Stromal cell of bone marrow (primary cell): ENCODE results near the gene SHC3.

Experiments used
- DNase-seq: peaks from one replicate; pipeline ENCODE4 v3.0.0-alpha.2; 2012; ENCODE audit warnings: low read depth

SHC3 gene

DNA sequence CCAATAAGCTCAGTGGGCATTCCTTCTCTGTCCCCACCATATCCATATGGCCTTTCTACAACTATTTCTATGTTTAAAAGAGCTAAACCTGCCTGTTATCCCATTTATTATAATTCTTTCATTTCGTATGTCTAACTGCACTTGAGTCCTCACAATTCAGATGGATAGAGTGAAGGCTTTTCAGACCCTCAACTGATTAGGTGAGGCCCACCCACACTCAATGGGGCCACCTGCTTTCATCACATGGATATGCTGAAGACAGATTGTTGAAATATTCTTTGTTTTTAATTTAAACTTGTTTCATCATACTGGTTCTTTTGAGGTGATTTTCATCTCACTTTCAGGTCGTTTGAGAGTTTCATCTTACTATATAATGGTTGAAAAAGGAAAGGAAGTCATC is 193.0 kb downstream of the SHC3 start:
- DNase-seq = no peak

DNA sequence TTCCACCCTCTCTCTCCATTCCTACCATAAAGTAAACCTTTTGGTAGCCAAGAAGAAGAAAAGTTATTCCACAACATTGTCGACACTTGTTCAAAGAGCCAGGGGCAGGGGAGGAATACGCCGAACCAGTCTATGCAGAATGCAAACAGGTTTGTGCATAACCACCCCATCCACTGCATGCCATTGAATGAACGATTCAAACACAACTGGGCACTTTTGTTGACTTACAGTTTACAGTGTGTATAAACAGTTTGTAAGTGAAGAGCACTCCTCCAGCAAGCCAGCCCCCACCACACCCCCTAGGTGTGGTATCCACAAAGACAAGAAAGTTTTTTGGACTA is 194.1 kb downstream of the SHC3 start:
- no peak for DNase-seq

DNA sequence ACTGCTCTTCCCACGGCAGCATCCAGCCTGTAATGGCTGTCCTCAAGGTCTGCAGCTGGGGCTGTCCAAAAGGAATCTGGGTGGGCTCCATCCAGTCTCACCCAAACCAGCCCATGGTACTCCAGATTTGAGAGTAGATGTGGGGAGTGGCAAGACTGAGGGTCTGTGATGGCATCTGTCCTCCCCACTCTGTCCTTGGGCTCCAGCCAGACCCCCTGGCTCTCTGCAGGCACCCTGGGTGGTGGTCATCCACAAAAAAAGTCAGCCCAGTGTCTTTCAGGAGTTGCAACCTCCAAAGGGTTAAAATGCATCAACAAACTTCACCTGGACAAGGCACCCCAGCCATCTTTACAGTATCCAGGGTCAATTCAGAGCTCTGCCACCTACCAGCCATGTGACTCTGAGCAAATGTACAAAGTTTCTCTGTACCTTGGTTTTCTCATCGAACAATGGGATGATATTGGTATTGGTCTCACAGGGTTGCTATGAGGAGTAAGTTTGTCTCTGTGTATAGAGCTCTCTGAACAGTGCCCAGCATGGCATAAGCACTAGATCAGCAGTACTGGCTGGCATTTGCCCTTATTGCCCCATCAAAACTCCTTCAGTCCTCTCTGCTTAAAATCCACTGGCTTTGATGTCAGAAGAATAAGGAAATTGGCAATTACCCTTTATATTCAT is 194.6 kb downstream of the SHC3 start:
- no peak for DNase-seq

DNA sequence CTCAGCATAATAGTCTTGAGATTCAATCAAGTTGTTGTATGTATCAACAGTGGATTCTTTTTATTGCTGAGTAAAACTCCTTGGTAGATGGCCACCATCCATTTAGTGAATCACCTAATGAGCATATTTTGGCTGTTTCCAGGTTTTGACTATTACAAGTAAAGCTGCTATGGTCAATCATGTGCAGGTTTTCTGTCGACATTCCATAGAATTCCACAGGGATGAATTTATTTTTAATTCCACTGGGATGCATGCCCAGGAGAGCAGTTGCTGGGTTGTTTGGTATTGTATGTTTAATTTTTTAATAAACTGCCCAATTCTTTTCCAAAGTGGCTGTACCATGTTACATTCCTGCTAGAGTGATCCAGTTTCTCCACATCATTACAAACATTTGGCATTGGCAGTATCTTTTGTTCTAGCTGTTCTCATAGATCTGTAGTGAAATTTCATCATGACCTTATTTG is 197.8 kb downstream of the SHC3 start:
- peak; percentile 79 for DNase-seq

DNA sequence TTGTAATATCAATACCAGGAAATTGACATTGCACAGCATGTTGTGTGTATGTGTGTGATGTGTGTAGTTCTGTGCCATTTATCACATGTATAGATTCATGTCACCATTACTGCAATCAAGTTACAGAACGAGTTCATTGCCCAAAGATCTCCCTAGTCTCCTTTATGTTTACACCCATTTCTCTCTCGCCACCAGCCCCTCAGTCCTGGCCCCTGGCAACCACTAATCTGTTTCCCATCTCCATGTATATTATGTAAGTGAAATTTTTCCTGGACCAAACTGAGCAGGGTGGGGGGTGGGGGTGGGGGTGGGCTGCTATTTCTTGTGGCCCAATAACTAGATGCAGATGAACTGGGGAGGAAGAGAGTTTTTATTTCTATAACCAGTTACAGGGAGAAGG is 198.8 kb downstream of the SHC3 start:
- DNase-seq = no peak

GRCh38 chr9:88979021-88979420 is 199.6 kb downstream of the SHC3 start:
- no peak for DNase-seq

DNA sequence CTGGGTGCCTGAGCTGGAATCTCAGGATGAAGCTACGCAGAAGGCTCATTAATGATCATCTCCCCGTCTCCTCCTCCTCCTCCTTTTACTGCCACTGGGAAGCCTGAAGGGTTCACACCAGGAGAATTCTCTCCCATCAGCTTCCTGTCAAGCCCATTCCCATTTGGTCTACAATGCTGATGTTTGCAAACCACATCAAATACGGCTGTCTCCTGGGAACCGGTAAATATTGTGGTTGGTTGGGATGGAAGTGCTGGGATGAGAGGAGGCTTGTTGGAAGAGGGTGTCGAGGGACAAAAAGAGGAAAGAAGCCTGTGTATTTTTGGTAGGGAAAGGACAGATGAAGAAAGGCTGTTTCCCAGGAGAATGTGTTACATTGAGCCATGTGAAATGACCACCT is 200.6 kb downstream of the SHC3 start:
- no peak for DNase-seq

GRCh38 chr9:88976890-88977257 is 201.7 kb downstream of the SHC3 start:
- no peak for DNase-seq

DNA sequence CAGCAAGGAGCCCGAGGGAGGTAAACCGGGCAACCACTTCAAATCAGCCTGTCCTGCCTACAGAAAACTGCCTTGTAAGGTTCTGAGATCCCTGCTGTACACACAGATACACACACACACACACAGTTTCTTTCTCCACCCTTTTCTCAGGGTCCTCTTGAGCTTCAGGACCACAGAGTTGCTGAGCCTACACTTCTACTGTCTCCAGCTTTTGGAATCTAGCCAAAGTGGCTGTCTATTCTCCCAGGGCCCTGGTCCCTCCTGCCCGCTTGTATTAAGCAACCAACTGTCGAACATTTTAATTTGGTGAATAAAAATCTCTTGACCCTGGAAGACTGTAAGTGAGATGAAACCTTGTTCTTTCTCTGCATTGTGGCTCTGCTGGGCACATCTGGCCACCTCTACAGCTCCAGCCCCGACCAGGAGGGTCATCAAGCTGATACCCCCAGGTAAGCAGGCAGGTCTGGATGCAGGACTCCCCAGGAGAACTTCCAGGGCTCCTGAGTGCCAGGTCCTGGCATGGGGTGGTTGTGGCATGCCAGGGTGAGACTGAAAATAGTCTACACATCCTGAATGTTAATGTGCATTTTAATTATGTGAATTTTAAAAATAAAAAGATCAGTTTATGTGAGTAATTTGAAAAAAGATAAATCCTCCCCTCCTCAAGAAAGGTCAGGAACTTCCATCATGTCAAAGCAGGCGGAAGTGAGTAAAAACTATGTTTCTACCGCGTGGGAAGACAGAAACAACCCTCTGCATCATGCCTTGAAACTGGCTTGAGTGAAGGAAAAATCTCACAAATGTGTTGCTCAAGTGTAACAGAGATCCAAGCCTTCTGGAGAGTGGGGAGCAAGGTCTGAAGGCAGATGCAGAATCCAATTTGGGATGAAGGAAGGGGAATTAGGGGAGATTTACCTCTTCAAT is 202.4 kb downstream of the SHC3 start:
- no peak for DNase-seq

DNA sequence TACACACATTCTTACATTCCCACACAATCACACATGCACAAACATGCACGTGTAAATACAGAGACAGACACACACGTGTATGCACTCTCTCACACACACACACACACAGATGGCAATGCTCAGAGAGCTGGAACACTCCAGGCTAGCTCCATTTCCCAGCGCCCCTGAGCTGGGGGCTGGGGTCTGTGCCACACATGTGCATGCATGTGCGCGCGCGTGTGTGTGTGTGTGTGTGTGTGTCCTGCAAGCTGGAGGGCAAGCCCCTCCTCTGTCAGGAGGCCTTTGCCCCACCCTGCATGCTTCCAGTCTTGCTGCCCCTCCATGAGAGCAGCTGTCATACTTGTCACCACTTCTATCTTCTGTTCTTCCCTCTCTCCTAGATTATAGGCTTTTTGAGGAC is 204.0 kb downstream of the SHC3 start:
- no peak for DNase-seq

- no peak for DNase-seq
Measured at GRCh38 chr9:88973281-88974045, 205.2 kb downstream of the SHC3 start.

- DNase-seq = no peak
Measured at GRCh38 chr9:88972401-88972800, 206.2 kb downstream of the SHC3 start.

- DNase-seq = no peak
Measured at GRCh38 chr9:88971131-88971960, 207.3 kb downstream of the SHC3 start.

DNA sequence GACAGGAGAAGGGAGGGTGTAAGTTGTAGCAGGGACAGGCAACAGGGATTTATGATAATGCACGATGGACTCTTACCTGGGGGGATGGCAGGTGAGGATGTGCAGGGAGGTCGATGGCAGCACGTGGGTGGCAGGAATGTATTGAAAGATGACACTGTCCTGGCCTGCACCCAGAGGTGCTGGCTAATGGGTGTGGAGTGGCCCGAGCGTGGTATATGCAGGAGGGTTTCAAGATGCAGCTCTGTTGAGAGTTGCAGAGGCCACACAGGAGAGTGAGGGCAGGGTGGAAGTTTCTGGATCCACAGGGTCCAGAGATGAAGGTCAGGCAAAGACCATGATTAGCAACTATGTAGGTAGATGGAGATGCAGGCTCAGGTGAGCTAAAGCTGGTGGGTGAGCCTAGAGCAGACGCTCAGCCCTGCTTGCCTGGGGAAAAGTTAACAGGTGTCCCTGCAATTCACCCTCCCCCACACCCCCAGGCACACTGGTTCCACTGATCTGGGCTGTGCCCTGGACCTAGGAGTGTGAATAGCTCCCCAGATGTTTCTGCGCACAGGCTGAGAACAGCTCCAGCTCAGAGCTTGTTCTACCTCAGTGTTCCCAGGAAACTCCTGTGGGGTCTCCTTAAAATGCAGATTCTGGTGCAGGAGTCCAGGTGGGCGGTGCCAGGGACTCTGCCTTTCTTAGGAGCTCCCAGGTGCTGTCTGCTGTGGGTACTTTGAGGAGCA is 208.8 kb downstream of the SHC3 start:
- DNase-seq = no peak

DNA sequence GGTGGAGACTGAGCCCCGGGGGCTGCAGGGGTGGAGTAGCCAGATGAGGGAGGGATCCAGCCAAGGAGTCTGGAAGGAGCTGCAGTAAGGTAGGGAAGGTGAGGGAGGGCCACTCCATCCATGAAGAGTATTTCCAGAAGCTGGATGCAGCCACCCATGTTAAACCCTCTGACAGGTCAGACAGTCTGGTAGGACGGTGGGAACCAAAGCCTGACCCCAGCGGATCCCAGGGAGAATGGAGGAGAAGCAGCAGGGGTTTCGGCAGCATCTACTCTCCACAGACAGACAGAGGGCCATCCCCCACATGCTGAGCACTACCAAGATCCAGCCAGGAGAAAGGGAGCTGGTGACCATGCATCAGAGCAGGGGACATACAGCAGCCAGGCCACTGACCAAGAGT is 209.8 kb downstream of the SHC3 start:
- DNase-seq = no peak

DNA sequence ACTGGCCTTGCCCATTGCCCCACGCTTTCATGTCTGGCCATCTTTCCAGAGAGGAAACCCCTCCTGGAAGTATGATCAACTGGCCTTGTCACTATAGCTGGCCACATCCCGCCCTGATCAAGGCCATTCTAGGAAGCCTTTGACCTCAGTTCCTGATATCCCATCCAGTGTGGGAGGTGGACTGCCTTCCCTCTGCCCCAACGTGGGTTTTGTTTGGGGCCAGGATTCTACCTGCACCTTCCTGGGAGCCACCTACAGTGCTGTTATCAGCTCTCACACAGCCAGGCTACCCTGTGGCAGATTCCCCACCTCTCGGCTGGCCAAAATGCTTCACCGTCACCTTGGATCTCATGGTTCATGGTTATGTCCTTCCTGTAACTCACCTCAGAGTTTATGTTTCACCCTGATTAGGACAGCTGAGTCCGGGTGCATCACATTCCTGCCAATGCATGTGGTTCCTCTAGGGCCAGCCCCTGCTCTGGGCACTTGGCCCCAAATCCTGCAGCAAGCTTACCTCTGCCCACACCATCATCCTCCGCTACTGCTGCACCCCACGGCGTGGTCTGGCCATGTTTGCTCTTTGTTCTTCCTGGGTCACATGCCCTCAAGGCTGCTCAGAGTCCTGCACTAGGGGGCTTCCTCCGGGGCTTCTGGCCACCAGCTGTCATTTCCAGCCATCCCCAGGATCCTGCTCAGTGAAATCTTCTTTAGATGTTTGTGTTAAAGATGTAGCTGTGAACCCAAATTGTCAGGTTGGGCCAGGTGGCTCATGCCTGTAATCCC is 211.5 kb downstream of the SHC3 start:
- DNase-seq = no peak

GRCh38 chr9:88965473-88965872 is 213.1 kb downstream of the SHC3 start:
- DNase-seq = no peak

DNA sequence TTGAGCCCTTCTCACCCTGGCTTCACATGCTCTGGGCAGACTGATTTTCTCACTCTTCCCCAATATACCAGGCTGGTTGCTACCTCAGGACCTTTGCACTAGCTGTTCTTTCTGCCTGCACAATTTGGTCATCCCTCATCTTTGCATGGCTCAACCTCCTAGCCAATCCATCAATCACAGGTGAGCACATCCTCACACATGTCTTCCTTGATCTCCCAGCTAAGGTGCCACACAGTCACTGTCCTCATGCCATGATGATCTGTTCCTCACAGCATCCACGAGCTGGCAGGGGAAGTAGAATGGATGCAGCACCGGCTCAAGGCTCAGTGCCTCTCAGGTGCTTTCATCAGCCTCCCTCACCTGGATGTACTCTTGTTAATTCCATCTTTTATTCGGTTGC is 218.0 kb downstream of the SHC3 start:
- no peak for DNase-seq

DNA sequence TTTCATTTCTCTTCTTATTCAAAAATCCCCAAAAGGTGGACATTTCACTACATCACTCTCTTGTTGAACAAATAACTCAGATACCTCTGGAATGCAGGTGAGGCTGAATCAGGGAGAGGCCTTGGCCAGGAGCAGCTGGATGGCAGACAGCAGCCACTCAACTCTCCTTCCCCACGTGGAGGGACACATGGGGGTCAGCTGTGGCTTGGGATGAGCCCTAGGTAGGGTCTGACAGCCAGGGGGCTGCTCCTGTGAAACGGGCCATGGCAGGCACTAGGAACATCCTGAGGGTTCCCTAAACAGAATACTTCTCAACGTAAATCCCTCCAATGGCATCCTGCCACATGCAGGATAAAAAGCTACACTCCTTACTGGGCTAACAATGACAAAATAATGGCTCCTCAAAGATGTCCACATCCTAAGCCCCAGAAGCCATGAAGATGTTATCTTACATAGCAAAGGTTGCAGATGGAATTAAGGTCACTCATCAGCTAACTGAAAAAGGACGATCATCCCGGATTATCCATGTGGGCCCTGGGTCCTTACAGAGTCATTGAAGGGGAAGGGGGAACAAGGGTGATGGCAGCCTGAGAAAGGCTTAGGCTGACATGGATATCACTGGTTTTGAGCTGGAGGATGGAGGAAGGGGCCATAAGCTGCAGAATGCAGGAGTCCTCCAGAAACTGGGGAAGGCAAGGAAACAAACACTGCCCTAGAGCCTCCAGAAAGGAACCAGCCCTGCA is 218.7 kb downstream of the SHC3 start:
- DNase-seq = no peak

DNA sequence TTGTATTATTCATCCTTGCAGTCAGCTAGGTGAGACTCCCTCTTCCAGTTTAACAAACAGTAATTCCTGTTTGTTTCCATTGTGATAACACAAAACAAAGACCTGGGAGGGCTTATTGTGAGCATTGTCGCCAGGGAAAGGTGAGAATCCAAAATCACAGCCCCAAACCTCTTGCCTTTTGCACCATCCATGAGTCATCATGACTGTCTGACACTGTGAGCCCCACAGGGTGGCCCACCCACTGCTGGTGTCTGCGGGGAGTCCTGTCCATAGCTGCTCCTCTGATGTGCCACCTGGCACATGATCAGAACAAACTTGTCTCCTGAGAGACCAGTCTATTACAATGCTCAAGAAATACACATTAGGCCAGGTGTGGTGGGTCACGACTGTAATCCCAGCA is 221.1 kb downstream of the SHC3 start:
- DNase-seq = no peak
